GM19397 (cell line): ENCODE measurements around the gene POTEI.
"Not testable (repeated sequence)": the region's sequence is repeated elsewhere in the genome, so short reads cannot be mapped to it uniquely, and the experiment has no call there.

Experiments used
- ATAC-seq: cut with Tn5 transposase; IDR thresholded peaks from one replicate; pipeline ENCODE4 v1.9.1; 2021; ENCODE audit warnings: mild to moderate bottlenecking, moderate library complexity; ENCODE audit not compliant: unreplicated experiment

POTEI gene

GRCh38 chr2:130491073-130491472 is 18.1 kb downstream of the POTEI start:
- ATAC-seq = not testable (repeated sequence)

- ATAC-seq = not testable (repeated sequence)
These were observed 53.7 kb downstream of the POTEI start for GRCh38 chr2:130455413-130455812.

DNA sequence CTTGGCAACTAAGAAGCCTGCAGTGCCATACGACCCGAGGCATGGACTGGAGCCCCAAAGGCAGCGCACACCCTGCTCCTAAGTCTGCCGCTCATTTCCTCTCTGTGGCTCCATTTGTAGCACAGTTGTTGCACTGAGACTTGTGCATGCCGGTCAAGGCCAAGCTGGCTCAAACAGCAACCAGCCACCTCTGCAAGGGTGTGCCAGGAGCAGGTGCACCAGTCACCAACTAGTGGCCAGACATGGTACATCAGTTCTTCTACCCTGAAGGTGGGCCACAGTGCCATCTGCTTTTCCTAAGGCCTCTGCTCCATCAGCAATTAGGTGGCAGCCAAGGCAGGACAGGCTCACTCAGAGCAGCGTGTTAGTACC is 54.4 kb downstream of the POTEI start:
- not testable (repeated sequence) for ATAC-seq

DNA sequence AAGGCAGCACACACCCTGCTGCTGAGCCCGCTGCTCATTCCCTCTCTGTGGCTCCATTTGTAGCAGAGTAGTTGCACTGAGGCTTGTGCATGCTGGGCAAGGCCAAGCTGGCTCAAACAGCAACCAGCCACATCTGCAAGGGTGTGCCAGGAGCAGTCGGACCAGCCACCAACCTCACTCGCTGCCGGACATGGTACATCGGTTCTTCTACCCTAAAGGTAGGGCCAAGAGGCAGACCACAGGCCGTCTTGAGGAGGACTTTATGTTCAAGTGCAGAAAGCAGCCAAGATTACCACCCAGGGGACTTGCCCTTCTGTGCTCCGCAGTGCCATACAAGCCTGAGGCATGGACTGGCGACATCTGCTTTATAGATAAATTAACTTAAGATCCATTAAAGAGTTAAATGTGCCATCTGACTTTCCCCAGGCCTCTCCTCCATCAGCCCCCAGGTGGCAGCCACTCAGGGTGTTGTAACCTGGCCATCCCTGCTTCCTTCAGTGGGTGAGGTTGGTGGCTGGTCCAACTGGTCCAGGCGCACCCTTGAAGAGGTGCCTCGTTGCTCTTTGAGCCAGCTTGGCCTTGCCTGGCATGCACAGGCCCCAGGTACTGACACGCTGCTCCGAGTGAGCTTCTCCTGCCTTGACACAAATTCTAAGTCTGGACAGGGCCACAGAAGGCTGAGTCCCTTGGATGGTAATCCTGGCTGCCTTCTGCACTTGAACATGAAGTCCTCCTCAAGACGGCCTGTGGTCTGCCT is 55.0 kb downstream of the POTEI start:
- not testable (repeated sequence) for ATAC-seq

DNA sequence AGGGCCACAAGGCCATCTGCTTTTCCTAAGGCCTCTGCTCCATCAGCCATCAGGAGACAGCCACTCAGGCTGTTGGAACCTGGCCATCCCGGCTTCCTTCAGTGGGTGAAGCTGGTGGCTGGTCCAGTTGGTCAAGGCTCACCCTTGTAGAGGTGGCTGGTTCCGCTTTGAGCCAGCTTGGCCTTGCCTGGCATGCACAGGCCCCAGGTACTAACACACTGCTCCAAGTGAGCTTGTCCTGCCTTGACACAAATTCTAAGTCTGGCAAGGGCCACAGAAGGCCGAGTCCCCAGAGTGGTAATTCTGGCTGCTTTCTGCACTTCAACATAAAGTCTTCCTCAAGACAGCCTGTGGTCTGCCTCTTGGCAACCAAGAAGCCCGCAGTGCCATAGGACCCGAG is 56.2 kb downstream of the POTEI start:
- not testable (repeated sequence) for ATAC-seq

- not testable (repeated sequence) for ATAC-seq
These were observed 57.3 kb downstream of the POTEI start for GRCh38 chr2:130451823-130452222.

GRCh38 chr2:130451278-130451677 is 57.9 kb downstream of the POTEI start:
- not testable (repeated sequence) for ATAC-seq

DNA sequence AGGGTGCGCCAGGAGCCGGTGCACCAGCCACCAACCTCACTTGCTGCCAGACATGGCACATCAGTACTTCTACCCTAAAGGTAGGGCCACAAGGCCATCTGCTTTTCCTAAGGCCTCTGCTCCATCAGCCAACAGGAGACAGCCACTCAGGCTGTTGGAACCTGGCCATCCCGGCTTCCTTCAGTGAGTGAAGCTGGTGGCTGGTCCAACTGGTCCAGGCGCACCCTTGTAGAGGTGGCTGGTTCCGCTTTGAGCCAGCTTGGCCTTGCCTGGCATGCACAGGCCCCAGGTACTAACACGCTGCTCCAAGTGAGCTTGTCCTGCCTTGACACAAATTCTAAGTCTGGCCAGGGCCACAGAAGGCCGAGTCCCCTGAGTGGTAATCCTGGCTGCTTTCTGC is 58.8 kb downstream of the POTEI start:
- not testable (repeated sequence) for ATAC-seq

DNA sequence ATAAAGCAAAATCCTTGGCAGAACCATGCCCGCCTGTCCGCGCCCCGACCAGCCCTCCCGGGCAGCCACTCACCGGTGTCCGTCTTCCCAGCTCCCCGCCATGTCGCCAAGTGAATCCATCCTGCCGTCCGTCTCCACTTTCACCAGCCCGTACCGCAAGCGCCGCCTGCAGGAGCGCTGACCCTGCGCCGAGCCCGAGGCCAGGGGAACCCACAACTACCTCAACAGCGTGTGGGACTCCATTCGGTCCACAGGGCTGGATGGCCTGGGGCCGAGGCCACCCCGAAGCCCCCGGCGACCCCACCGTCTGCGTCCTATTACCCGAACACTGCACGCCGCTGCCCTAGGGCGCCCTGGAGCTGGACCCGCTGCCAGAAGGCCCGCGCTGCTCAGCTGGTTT is 81.5 kb downstream of the POTEI start:
- peak; percentile 62 for ATAC-seq

DNA sequence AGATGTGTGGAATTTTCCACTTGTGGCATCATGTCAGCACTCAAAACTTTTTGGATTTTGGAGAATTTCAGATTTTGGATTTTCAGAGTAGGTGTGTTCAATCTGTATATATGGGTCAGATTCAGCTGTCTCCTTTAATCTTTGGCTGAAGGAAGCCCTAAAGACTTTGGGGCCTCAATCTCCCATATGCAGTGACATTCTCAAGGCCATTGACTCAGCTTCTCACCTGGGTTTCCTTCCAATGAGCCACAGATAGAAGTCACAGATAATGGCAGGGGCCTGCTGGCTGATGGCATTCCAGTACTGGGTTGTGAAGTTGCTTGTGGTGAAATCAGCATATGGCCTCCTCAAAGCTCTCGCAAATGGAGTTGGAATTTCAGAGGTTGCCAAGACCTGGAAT is 90.3 kb downstream of the POTEI start:
- ATAC-seq = not testable (repeated sequence)

GRCh38 chr2:130416693-130417092 is 92.4 kb downstream of the POTEI start:
- ATAC-seq = not testable (repeated sequence)
